HCEC 1CT (cell line): Measurements from ENCODE around the gene DISC1.
"Not testable (repeated sequence)": the region's sequence is repeated elsewhere in the genome, so short reads cannot be mapped to it uniquely, and the experiment has no call there.

Experiments
- DNase-seq: peaks from one replicate; pipeline ENCODE4 v3.0.0-alpha.2; 2017

DISC1 gene

DNA sequence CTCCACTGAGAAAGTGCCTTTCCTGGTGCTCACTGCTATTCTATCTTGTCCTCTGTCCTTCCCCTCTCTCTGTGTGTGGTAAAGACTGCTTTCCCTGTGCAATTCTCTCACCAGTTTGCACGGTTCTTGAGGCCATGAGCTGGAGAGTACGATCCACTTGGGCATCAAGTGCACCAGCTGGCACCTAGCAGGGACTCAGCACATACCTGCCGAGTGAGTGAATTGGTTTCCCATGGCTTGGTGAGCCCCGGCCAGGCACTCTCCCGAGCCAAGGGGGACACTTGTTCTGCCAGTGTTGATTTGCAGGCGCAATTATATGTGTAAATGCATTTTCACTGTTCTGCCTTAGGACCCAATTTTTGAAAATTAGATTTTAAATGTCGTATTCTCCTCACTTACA, 313.5 kb downstream of the DISC1 start:
- no peak for DNase-seq

DNA sequence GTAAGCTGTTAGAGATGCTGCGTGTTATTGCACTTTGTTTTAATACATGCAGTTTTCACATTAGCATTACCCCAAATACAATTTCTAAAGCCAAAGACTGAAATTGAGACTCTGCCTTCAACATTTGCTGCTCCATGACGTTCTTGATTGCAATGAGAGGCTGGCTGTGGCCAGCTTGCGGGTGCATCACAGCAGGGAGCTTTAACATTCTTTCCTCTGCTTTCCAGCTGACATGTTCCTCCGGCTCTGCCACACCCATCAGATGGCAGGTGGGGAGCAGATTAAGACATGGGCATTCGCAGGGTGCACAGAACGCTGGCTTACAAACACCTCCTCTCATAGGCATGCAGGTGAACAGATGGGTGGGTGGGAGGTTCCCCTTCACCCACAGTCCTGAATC, 314.1 kb downstream of the DISC1 start:
- DNase-seq, result no peak

DNA sequence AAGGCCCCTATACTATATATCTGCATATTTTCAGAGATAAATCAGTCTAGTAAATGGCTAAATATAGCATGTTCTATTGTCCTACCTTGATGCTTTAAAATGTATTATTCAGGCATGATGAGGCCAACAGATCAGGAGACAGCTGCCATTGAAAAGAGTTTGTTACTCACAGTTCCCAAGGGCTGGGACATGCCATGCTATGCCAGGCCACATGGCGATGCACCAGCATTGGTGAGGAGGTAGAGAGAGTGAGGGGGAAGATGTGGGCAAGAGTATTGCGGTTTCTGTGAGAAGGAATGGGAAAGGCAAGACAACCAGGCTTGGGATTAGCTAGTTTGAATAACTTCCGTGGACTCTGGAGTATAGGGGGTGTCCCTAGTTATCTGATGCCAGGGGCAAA, 316.5 kb downstream of the DISC1 start:
- no peak for DNase-seq

DNA sequence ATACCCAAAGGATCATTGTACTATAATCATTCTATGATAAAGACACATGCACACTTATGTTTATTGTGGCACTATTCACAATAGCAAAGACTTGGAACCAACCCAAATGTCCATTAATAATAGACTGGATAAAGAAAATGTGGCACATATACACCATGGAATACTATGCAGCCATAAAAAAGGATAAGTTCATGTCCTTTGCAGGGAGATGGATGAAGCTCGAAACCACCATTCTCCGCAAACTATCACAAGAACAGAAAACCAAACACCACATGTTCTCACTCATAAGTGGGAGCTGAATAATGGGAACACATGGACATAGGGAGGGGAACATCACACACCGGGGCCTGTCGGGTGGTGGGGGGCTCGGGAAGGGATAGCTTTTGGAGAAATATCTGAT, 321.5 kb downstream of the DISC1 start:
- not testable (repeated sequence) for DNase-seq

DNA sequence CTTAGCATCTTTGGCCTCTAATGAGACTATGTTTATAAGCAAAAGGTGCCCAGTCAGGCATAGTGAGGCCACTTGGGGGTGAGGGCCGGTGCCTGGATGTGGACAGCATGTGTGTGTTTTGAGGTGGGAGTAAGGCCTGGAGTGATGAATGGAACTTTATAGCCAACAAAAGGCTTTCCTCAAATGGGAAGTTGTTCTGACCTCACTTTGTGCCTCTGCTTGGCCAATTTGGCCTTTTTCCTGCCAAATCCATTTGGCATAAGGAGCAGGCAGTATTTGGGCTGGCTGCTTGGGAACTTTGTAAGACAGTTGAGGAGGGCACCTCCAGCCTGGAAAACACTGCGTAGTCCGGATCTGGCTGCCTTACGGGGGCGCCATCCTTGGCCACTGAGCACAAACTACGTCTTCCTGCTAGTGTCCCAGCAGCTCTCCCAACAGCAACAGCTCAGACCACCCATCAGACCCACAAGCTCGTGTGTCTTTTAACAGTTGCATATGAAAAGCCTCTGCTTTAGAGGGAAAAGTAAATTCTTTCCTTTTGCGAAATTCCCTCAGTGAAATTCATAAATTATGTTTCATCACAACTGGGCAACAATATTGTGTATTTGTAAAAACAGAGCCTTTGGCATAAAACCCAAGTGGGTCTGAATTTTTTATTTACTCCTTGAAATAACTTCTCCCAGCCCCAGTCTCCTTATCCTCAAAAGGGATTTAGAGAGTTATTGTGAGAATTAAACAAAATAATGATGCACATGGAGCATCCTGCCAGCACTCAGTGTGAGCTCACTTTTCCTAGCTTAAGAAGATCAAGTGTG, 322.9 kb downstream of the DISC1 start:
- no peak for DNase-seq

DNA sequence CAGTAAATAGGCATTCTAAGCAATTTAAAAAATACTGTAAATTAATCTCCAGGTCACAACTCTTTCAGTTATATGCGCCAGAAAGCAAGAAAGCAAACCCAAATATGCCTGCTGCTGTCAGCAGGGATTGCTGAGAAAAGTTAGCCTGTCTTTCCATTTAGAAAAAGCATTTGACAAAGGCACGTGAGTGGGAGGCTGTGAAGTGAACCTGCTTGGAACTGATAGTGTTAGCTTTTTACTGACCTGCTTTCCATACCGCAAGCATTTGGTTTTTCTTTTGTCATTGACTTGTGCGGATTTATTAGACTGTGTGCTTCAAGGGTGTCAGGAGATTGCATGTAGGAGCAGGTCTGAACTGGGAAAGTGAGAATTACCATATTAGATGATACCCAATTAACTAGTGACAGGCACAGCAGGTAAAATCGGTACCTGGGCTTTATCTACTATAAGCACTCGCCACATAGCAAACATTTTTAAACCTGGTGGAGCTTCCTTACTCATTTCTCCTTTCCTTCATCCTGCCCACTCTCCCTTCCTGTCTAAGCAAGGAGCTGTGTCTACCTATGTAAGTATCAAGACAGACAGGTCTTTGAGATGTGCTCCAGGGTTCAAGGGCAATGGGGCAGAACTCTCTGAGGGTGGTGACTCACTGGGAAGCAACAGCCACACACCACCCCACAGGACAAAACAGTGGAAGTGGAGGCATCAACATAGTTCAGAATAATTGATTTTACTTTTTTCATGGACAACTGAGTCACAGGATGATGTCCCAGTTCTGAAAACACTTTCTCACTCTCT, 323.9 kb downstream of the DISC1 start:
- DNase-seq, result no peak

DNA sequence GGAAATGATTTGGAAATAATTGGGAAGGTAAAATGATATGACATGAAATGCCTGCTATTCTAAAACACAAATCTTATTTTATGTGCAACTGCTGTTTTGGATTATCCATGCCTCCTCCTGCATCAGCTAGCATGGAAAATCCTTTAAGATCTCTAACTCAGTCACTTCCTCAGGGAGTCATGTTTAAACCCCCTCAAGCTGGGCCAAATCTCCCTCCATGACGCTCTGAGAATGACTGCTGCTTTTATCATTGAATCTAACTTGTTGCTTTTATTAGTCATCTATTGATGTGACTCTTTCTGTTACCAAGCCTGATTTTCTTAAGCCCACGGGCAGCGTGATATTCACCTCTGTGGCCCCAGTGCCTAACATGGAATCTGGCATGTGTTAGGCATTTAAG, 324.8 kb downstream of the DISC1 start:
- DNase-seq, result peak; percentile 9

DNA sequence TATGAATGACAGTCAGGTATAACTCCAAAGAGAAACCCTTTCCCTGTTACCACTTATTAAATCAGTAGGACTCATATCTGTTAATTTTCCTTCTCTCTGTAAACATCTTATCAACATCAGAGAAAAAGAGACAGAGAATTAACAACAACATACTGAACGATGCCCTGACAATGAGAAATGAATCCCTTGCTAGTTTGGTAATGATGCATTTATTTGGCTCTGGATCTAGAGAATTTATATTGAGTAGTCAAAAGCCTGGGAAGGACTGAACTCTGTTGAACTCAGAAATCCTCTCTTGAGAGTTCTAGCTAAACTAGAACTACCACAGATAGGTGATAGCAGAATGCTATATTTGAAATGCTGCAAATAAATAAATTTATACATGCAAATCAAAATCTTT, 325.6 kb downstream of the DISC1 start:
- DNase-seq, result no peak

DNA sequence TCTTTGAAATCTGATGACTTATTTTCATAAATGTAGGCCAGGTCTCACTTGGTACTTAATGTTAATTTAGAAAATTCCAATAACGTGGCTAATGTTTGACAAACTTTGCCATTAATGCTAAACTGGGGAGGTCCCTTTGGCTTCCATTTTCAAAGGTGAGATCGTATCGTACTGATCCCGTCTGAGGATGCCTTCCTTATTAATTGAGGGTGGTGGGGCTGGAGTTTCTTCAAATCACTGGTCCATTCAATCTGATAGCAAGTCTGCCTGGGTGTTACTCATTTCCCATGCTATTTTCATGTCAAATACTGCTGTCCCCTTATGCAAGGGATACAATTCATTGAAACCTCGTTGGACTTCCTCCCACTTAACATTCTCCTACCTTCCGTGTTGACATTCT, 327.1 kb downstream of the DISC1 start:
- no peak for DNase-seq

DNA sequence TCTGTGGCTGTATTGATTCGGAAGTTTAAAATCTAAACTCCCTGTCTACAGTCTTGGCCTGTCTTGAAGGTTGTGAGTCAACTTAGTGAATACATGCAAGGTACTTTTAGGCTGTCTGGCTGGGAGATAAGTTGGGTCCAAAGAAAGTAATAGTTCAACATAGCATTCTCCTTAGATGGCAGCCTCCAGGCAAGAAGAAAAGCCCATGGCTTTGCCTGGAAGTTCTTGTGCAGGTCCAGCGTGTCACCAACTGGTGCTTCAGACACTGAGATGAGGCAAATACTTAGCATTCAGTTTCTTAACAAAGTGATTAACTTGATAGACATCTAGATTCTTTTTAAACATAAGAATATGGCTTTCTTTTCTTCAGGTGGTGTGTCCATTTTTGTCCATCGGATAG, 328.2 kb downstream of the DISC1 start:
- DNase-seq, result no peak

DNA sequence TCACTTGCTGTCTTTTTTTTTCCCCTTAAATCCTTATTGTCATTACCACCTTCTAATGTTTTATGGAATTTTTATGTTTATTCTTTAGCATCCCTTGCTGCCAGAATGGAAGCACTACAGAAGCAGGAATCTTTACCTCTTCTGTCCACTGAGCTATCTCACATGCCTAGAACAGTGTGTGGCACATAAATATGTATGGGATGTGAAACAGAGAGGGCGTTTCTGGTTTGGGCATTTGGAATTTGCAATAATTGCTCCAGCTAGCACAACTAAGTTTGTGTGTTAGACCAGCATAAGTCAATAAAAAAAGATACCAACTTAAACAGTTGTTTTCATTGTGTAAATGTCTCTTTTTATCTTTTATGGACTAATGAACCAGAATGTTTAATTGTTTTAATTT, 330.8 kb downstream of the DISC1 start:
- DNase-seq, result no peak

DNA sequence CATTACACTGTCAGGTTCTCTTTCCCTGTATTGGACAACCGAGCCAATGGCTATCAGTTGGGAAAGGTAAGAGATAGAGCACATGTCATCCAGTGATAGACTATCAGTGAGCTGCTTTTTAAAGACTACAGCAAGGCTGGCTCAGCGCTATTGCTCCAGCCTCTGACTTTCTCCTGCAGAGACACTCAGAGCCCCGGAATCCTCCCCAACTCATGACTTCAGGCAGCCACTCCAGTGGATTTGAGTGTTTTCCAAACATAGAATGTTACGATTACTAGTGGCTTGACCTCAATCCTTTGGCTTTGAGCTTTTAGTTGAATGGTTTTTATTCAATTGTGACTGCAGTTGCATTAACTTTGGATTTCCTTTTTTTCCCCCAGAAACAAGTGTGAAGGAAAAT, 331.9 kb downstream of the DISC1 start:
- no peak for DNase-seq

DNA sequence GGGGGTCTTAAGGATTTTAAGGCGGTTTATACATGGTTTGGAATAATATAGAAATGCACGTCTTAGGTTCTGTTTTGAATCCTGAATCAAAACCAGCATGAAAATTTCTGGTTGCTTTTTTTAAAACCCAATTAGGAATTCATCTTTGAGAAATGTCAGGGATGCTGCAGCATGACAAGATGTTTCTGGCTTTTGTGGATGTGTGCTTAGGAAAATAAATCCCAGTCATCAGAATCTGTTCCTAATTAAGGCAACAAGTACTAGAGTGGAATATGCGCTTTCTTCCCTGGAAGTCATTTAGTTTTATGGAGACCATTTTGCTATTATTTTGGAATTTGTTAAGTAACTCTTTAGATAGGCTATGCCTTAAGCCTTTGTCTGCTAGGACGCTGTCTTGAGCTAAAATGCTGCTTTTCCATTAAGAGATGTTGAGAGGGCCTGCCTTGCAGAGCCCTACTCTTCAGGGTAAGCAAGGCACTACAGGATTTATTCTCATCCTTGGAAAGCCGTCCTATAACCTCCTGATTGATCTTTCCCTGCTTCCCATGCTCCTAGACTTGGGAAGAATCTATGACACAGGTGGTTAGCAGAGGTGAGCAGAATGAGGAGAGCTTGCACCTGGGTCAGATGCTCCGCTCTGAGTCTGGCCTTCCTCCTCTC, 332.8 kb downstream of the DISC1 start:
- no peak for DNase-seq

DNA sequence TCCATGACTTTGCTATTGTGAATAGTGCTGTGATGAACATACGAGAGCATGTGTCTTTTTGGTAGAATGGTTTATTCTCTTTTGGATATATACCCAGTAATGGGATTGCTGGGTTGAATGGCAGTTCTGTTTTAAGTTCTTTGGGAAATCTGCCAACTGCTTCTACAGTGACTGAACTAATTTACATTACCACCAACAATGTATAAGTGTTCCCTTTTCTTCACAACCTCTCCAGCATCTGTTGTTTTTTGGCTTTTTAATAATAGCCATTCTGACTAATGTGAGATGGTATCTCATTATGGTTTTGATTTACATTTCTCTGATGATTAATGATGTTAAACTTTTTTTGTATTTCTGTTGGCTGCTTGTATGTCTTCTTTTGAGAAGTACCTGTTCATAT, 335.2 kb downstream of the DISC1 start:
- not testable (repeated sequence) for DNase-seq

DNA sequence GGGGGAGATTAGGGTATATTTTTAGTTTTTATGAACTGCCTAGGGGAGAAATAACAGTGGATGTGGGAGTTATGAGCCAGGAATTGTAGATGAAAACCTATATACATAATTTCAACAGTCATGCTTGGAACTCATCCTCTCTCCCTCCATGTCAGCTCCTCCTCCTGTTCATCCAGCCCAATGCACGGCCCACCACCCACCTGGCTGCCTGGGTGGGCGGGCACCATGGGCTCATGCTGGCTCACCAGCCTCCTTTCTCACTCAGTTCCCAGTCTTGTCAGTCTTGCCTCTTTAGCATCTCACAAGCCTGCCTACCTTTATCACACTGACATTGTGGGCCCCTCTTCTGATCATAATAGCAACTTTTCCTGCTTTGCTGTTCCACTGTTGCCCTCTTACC, 336.0 kb downstream of the DISC1 start:
- no peak for DNase-seq

DNA sequence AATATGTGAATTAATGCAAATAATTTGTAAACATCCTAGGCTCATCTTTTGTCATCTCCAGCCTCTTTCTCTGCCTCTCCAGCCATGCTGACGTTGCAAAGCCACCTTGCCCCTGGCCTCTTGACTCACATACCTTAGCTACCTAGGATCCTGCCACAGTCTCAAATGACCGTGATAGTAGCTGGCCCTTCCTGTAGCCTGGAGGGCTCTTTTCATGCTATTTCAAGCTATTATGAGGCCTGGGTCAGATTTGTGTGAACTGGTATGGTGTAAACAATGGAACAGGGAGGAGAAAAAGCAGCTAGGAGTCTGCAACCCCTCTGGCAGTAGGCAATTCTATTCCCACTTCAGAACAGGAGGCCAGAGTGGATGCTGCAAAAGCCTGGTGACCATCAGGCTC, 337.7 kb downstream of the DISC1 start:
- DNase-seq, result no peak

DNA sequence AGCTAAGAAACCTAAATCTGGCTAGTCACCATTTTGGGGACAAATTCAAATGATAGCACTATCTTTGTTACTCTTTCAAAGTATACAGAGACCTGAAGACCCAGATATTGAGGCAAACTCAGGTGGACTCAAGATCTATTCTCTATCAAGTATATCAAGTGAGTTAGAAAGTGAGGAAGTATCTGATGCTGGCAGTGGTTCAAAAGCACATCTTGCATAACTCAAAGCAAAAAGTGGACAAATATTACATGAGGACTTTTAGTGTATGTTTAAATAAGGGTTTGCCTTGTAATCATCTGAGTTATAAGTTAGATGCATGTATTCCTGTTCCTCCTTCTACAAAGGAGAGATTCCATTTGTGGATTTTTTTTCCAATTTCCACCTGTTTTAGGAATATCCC, 338.4 kb downstream of the DISC1 start:
- no peak for DNase-seq

DNA sequence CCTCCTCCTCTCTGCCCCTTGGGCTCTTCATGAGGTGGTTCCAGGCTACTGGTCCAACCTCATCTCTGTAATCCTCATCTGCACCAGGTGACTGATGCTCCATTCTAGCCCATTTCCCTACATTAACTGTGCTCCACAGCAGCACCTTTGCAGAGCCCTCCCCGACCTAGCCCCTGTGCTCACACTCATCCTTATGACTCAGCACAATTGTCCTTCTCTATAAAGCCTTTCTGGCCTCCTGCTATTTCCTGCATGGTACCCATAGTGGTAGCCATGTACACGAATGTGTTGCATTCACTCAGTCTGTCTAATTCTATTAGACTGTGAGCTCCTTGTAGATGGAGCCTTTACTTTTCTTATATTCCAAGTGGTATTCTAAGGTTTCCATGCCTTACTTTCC, 339.0 kb downstream of the DISC1 start:
- no peak for DNase-seq

DNA sequence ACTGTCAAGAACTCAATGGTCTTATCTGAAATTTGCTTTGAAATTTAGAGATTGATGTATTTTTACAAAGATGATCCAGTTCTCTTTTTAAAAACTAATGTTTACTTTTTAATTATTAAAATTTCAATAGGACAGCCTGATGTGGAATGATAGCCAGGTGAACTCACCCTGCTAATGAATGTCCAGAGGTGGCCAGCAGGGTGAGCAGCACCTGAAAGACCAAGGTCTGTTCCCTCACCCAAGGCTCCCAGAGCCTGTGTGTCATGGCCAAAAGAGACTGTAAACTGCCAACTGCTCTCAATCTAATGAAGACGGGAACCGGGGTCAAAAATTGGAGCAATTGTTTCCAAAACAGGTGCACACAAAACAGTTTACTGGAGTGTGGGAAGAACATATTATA, 340.4 kb downstream of the DISC1 start:
- DNase-seq, result no peak

DNA sequence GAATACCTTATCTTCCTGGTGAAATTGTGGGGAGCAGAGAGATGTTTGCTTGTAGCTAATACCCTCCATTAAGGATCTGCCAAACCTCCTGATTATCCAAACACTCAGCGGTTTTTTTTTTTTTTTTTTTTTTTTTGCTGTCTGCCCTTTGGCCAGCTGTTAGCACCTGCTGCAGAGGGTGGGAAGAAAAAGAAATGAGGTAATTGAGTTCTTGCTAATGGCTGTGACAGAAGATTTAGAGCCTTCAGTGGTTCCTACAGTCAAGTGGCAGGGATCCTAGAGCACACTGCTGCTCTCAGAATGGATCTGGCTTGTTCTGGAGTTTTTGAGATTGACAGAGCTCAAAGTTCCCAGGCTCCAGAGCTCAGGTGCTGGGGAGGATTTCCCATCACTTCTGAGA, 342.5 kb downstream of the DISC1 start:
- DNase-seq, result no peak

DNA sequence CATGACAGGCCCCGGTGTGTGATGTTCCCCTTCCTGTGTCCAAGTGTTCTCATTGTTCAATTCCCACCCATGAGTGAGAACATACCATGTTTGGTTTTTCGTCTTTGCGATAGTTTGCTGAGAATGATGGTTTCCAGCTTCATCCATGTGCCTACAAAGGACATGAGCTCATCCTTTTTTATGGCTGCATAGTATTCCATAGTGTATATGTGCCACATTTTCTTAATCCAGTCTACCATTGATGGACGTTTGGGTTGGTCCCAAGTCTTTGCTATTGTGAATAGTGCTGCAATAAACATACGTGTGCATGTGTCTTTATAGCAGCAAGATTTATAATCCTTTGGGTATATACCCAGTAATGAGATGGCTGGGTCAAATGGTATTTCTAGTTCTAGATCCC, 343.2 kb downstream of the DISC1 start:
- DNase-seq, result not testable (repeated sequence)

DNA sequence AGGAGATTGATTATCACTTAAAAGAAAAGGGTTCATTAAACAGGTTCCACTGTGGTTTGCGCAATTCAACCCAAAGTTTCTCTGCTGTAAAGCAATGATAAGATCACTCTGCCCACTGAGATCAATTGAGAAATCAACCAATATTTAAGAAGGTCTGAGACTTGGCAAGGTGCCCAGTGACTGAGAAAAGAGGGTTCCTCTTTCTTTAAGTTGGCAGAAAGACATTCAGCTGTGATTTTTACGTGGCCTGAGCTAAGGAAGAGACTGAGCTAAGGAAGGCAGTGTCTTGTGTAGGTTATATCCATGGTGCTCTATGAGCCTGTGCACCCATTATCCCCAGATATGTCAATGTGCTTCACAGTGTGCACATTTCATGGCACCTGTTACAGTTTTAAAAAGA, 344.1 kb downstream of the DISC1 start:
- DNase-seq, result no peak

DNA sequence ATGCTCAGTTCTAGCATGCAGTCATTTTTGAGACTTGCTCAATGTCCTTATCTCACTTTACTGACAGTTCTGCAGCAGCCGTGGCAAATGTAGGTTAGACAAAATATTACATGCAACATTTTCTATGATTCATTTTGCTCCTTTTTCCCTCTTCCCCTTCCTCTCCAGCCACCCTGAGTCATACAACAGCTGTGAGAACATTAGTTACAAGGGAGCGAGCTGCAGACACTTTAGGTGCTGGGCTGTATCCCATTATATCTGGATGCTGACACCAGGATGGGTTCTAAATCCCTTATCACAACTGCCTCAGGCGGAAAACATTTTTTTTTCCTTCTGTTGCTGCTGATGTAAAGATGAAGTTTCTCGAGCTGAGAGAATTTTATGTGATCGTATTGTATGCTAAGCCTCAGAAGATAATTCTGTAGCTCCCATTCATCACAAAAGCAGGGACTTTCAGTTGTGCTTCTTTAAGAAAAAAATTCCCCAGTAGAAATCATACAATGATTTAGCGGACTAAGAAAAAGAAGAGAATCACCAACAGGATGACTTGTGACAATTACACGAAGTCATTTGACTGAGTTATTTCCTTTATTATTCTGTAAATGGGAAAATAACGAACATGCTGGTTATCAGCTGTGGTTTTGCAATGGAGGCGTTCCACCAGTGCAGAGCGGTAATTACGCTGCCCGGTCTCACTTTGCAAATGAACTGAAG, 345.0 kb downstream of the DISC1 start:
- peak; percentile 51 for DNase-seq
